A549 (cell line): ENCODE measurements around the gene KPNA2. TPM values are rescaled to one million over a fixed set of nuclear protein-coding genes. Genes with fewer than 3 reads are reported as not detected.

Experiments used
- ATAC-seq, 2 experiments: fragments of 200-7000 bp in 1 of 2; fragments of >200 bp in 1 of 2; cut with Nextera tagmentation in 1 of 2; cut with Tn5 transposase in 1 of 2; 3 replicates each; pipeline versions ENCODE4 v1.8.0 to v1.9.1; 2018 to 2020; ENCODE audit warnings: mild to moderate bottlenecking in 1 of 2, moderate library complexity in 1 of 2
- CTCF ChIA-PET: fragments of 300-600 bp; sonication (Branson Sonifier 250); formaldehyde crosslinking; extraction: SDS; loops from one replicate; lab custom pipeline; 2021; ENCODE audit warnings: antibody characterized with exemption, inconsistent platforms; lab: Yijun Ruan, JAX
- POLR2A ChIA-PET: fragments of 350-600 bp; formaldehyde crosslinking; extraction: SDS; loops from one replicate; lab custom pipeline; 2021; ENCODE audit warnings: antibody characterized with exemption, inconsistent platforms; lab: Yijun Ruan, JAX
- DNase-seq, 2 experiments: peaks; one replicate each; pipeline versions ENCODE4 v3.0.0 to v3.0.0-alpha.2; 2011 to 2016; ENCODE audit warnings: low read depth in 1 of 2, low spot score in 1 of 2
- FAIRE-seq: peaks from 2 replicates; lab custom pipeline; 2011; peaks lifted over from hg19 to GRCh38; lab: Jason Lieb, UNC
- H3K27ac ChIP-seq, 2 experiments: fragments of >200 bp; sonication (Bioruptor Twin); formaldehyde crosslinking; 3 replicates each; pipeline ENCODE4 v1.5.1; 2016 to 2017
- H3K4me1 ChIP-seq: fragments of >200 bp; sonication (Bioruptor Twin); formaldehyde crosslinking; 3 replicates; pipeline ENCODE4 v1.6.1; 2016
- H3K4me2 ChIP-seq: fragments of >200 bp; sonication (Bioruptor Twin); formaldehyde crosslinking; 3 replicates; pipeline ENCODE4 v1.6.1; 2016
- H3K4me3 ChIP-seq: fragments of >200 bp; sonication (Bioruptor Twin); formaldehyde crosslinking; 3 replicates; pipeline ENCODE4 v1.5.1; 2016
- H3K9me3 ChIP-seq: fragments of >200 bp; sonication (Bioruptor Twin); formaldehyde crosslinking; 3 replicates; pipeline ENCODE4 v1.6.1; 2016
- ATOH8 ChIP-seq: fragments of 250-450 bp; sonication (Bioruptor Pico); IDR thresholded peaks from 2 replicates; pipeline ENCODE4 v1.5.0; 2020; ENCODE audit warnings: low read depth, mild to moderate bottlenecking, moderate library complexity
- CHD4 ChIP-seq: fragments of 200-600 bp; sonication (generic); IDR thresholded peaks from 2 replicates; pipeline ENCODE4 v1.6.1; 2016; ENCODE audit warnings: antibody characterized with exemption, mild to moderate bottlenecking, borderline replicate concordance
- EHF ChIP-seq: fragments of 250-450 bp; sonication (Bioruptor Pico); IDR thresholded peaks from 2 replicates; pipeline ENCODE4 v1.5.0; 2020; ENCODE audit warnings: mild to moderate bottlenecking
- FOSL2 ChIP-seq, 2 experiments: fragments of 450-650 bp in 1 of 2; fragments of >200 bp in 1 of 2; sonication (Bioruptor Twin) in 1 of 2; formaldehyde crosslinking; IDR thresholded peaks; 2 replicates each; pipeline versions ENCODE4 v1.5.0 to v1.6.1; 2016 to 2020; ENCODE audit warnings: mild to moderate bottlenecking in 1 of 2, moderate library complexity in 1 of 2
- FOXS1 ChIP-seq: fragments of 250-450 bp; sonication (Bioruptor Pico); IDR thresholded peaks from 2 replicates; pipeline ENCODE4 v1.5.0; 2020; ENCODE audit warnings: mild to moderate bottlenecking, moderate library complexity
- HDAC2 ChIP-seq: fragments of 200-600 bp; sonication (generic); IDR thresholded peaks from 2 replicates; pipeline ENCODE4 v1.6.1; 2016
- HOXB13 ChIP-seq: fragments of 250-450 bp; sonication (Bioruptor Pico); IDR thresholded peaks from 2 replicates; pipeline ENCODE4 v1.5.0; 2020; ENCODE audit warnings: low read depth, mild to moderate bottlenecking, moderate library complexity
- JUN ChIP-seq, 2 experiments: fragments of >200 bp; sonication (Bioruptor Twin); formaldehyde crosslinking; IDR thresholded peaks; 2 replicates in 1 of 2; 3 replicates in 1 of 2; pipeline ENCODE4 v1.6.1; 2016 to 2017
- KDM1A ChIP-seq: fragments of 200-600 bp; sonication (generic); IDR thresholded peaks from 2 replicates; pipeline ENCODE4 v1.6.1; 2016; ENCODE audit warnings: low read depth, mild to moderate bottlenecking
- MAFK ChIP-seq: fragments of 450-650 bp; IDR thresholded peaks from 2 replicates; pipeline ENCODE4 v1.6.1; 2014; ENCODE audit not compliant: partially characterized antibody
- MAZ ChIP-seq: fragments of 150-350 bp; IDR thresholded peaks from 2 replicates; pipeline ENCODE4 v1.6.1; 2014; ENCODE audit warnings: antibody characterized with exemption, low read depth, low read length, borderline replicate concordance
- NFE2L2 ChIP-seq: fragments of 150-350 bp; conservative IDR thresholded peaks from 2 replicates; pipeline ENCODE4 v1.6.1; 2014; ENCODE audit warnings: low read length
- NPAS2 ChIP-seq: fragments of 250-450 bp; sonication (Bioruptor Pico); IDR thresholded peaks from 2 replicates; pipeline ENCODE4 v1.8.0; 2022; ENCODE audit warnings: mild to moderate bottlenecking, moderate library complexity, borderline replicate concordance
- PHF8 ChIP-seq: fragments of 200-600 bp; sonication (generic); IDR thresholded peaks from 2 replicates; pipeline ENCODE4 v1.6.1; 2016; ENCODE audit warnings: low read depth, mild to moderate bottlenecking, antibody characterized with exemption, moderate library complexity, borderline replicate concordance
- RAD21 ChIP-seq, 2 experiments: fragments of >200 bp in 1 of 2; sonication (Bioruptor Twin) in 1 of 2; formaldehyde crosslinking in 1 of 2; IDR thresholded peaks in 1 of 2; conservative IDR thresholded peaks in 1 of 2; 2 replicates in 1 of 2; 3 replicates in 1 of 2; pipeline ENCODE4 v1.6.1; 2012 to 2018; ENCODE audit warnings: inconsistent platforms in 1 of 2
- SMC3 ChIP-seq: fragments of >200 bp; sonication (Bioruptor Twin); formaldehyde crosslinking; IDR thresholded peaks from 3 replicates; pipeline ENCODE4 v1.6.1; 2018; ENCODE audit warnings: inconsistent platforms
- SREBF2 ChIP-seq: fragments of 450-650 bp; IDR thresholded peaks from 2 replicates; pipeline ENCODE4 v1.6.1; 2014; ENCODE audit warnings: mild to moderate bottlenecking, moderate library complexity
- ZC3H11A ChIP-seq: fragments of 450-650 bp; IDR thresholded peaks from 2 replicates; pipeline ENCODE4 v1.6.1; 2014; ENCODE audit warnings: antibody characterized with exemption, mild to moderate bottlenecking
- WGBS: methylation state at CpG from one replicate; pipeline ENCODE4 v1.1.6; 2017; ENCODE audit errors: missing lambda C conversion rate; 5-methylcytosine and 5-hydroxymethylcytosine counted together
- polyA plus RNA-seq, 4 experiments: library from polyadenylated mRNA; depleted of rRNA in 3 of 4; stranded (reverse); fragments of >200 nt; fragmentation: RNase III in 1 of 4; extraction: RNeasy Plus Mini Kit Qiagen cat#74134 plus additional on column Dnase treatment in 1 of 4; gene quantifications; 2 replicates in 3 of 4; 3 replicates in 1 of 4; pipeline ENCODE4 v1.2.3, GENCODE V29; 2011 to 2017
- TF ChIP-seq, protein P1 (sequence below): fragments of 200-600 bp; sonication (generic); IDR thresholded peaks from 2 replicates; pipeline ENCODE4 v1.6.1; 2016; ENCODE audit warnings: antibody characterized with exemption, mild to moderate bottlenecking, moderate library complexity
- TF ChIP-seq, protein P2 (sequence below): IDR thresholded peaks from 2 replicates; pipeline ENCODE4 v1.6.1; 2012
- TF ChIP-seq, protein P3 (sequence below): fragments of >200 bp; sonication (Bioruptor Twin); formaldehyde crosslinking; IDR thresholded peaks from 3 replicates; pipeline ENCODE4 v1.5.1; 2016

Gene KPNA2
- polyA plus RNA-seq, 2 of the 4 experiments (the other 2 are of a cell fraction) = 382 to 700 TPM

DNA sequence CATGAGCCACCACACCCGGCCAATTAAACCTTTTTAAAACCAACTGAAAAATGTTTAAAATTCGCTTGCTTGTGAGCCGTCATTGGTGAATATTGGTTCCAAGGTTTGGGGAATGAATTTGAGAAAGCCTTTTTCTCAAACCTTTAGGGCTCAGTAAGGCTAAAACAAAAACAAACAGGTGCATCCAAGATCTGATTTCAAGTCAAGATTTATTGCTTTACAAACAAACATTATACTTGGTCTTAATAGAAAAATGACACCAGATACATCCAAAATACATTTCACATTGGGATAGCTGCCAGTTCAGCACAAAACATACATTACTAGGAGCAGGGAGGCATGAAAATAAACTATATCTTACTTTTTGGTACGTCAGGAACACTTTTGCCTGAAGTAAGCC, 44.6 kb upstream of the KPNA2 start (continued):
- TF ChIP-seq, protein P1, sequence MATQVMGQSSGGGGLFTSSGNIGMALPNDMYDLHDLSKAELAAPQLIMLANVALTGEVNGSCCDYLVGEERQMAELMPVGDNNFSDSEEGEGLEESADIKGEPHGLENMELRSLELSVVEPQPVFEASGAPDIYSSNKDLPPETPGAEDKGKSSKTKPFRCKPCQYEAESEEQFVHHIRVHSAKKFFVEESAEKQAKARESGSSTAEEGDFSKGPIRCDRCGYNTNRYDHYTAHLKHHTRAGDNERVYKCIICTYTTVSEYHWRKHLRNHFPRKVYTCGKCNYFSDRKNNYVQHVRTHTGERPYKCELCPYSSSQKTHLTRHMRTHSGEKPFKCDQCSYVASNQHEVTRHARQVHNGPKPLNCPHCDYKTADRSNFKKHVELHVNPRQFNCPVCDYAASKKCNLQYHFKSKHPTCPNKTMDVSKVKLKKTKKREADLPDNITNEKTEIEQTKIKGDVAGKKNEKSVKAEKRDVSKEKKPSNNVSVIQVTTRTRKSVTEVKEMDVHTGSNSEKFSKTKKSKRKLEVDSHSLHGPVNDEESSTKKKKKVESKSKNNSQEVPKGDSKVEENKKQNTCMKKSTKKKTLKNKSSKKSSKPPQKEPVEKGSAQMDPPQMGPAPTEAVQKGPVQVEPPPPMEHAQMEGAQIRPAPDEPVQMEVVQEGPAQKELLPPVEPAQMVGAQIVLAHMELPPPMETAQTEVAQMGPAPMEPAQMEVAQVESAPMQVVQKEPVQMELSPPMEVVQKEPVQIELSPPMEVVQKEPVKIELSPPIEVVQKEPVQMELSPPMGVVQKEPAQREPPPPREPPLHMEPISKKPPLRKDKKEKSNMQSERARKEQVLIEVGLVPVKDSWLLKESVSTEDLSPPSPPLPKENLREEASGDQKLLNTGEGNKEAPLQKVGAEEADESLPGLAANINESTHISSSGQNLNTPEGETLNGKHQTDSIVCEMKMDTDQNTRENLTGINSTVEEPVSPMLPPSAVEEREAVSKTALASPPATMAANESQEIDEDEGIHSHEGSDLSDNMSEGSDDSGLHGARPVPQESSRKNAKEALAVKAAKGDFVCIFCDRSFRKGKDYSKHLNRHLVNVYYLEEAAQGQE = no peak
- TF ChIP-seq, protein P2, sequence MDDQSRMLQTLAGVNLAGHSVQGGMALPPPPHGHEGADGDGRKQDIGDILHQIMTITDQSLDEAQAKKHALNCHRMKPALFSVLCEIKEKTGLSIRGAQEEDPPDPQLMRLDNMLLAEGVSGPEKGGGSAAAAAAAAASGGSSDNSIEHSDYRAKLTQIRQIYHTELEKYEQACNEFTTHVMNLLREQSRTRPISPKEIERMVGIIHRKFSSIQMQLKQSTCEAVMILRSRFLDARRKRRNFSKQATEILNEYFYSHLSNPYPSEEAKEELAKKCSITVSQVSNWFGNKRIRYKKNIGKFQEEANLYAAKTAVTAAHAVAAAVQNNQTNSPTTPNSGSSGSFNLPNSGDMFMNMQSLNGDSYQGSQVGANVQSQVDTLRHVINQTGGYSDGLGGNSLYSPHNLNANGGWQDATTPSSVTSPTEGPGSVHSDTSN = no peak

GRCh38 chr17:67992548-67993152, 42.9 kb upstream of the KPNA2 start:
- WGBS = 15% methylated on average over 18 of the region's 18 CpGs
- POLR2A ChIA-PET = interaction anchor here (0.7 to 2.2 kb wide), 2 partner anchors 41 to 43 kb away, joined by 3 to 9 read pairs; partner anchors contain the start of gene KPNA2
- Histone ChIP-seq H3K9me3 (no peaks in the 10 kb centered on the region), H3K4me3 (peak overlapping the region; percentile 78), H3K4me2 (peak overlapping the region; percentile 74), H3K4me1 (peaks cover 23% of the 10 kb centered on the region), H3K27ac (peak overlapping the region; percentile 93 to 95)
- DNase-seq (no peak), FAIRE-seq (no peak), ATAC-seq (peak in 1 of 2 experiments; percentile 5; a peak in 3 of 6 replicates)
- CTCF ChIA-PET = interaction anchor here (1.4 to 1.5 kb wide), 2 partner anchors 27 to 36 kb away, joined by 3 read pairs; no protein-coding TSS in a partner anchor
- TF ChIP-seq NPAS2 (CRISPR knock-in tag) = no peak
- TF ChIP-seq MAZ = no peak
- no peak for TF ChIP-seq JUN (IDR thresholded peaks at IDR 0.05)
- no peak for TF ChIP-seq ATOH8
- TF ChIP-seq ZC3H11A = no peak
- TF ChIP-seq, protein P2 = no peak
- no peak for TF ChIP-seq FOSL2 (IDR thresholded peaks at IDR 0.05)
- TF ChIP-seq FOSL2 (CRISPR knock-in tag; IDR thresholded peaks at IDR 0.05) = no peak
- no peak for TF ChIP-seq HOXB13
- no peak for TF ChIP-seq KDM1A
- TF ChIP-seq CHD4 = no peak
- no peak for TF ChIP-seq FOXS1 (CRISPR knock-in tag)
- no peak for TF ChIP-seq EHF (CRISPR knock-in tag)
- TF ChIP-seq RAD21 (conservative IDR thresholded peaks at IDR 0.05 in 1 of 2, IDR thresholded peaks at IDR 0.05 in 1 of 2) = no peak
- no peak for TF ChIP-seq HDAC2
- no peak for TF ChIP-seq PHF8
- no peak for TF ChIP-seq MAFK
- TF ChIP-seq SMC3 = no peak
- no peak for TF ChIP-seq SREBF2
- no peak for TF ChIP-seq NFE2L2
- TF ChIP-seq, protein P3, sequence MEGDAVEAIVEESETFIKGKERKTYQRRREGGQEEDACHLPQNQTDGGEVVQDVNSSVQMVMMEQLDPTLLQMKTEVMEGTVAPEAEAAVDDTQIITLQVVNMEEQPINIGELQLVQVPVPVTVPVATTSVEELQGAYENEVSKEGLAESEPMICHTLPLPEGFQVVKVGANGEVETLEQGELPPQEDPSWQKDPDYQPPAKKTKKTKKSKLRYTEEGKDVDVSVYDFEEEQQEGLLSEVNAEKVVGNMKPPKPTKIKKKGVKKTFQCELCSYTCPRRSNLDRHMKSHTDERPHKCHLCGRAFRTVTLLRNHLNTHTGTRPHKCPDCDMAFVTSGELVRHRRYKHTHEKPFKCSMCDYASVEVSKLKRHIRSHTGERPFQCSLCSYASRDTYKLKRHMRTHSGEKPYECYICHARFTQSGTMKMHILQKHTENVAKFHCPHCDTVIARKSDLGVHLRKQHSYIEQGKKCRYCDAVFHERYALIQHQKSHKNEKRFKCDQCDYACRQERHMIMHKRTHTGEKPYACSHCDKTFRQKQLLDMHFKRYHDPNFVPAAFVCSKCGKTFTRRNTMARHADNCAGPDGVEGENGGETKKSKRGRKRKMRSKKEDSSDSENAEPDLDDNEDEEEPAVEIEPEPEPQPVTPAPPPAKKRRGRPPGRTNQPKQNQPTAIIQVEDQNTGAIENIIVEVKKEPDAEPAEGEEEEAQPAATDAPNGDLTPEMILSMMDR = no peak
